Stimulated activated CD4-positive, alpha-beta T cell treated with anti-CD3 and anti-CD28 coated beads, Interleukin-1b, Interleukin-23, amount 100 ng/mL, for 1 hour (primary cell): ENCODE results near the gene LIN37.

Experiments used
- DNase-seq, 2 donors: peaks; one replicate each; pipeline ENCODE4 v3.0.0-alpha.2; 2020; ENCODE audit warnings: low read depth in 2 of 2

LIN37 gene

DNA sequence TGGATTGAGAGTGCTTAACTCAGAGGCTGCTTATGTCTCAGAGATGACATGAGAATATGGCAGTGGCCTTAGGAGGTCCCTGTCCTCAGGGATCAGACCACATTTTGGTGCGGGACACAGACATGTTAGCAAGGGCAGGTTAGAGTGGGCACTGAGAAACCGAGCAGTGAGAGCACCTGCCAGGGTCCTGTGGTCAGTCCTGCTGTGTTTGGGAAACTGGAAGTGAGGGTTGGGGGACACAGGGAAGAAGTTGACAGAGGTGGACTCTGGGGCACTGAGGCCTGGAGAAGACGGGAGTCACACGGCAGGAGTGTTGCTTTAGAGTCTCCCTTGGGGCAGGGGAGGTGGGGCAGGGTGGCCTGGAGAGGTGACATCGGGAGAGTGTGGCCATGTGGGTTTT, 13.5 kb upstream of the LIN37 start:
- DNase-seq, result no peak

DNA sequence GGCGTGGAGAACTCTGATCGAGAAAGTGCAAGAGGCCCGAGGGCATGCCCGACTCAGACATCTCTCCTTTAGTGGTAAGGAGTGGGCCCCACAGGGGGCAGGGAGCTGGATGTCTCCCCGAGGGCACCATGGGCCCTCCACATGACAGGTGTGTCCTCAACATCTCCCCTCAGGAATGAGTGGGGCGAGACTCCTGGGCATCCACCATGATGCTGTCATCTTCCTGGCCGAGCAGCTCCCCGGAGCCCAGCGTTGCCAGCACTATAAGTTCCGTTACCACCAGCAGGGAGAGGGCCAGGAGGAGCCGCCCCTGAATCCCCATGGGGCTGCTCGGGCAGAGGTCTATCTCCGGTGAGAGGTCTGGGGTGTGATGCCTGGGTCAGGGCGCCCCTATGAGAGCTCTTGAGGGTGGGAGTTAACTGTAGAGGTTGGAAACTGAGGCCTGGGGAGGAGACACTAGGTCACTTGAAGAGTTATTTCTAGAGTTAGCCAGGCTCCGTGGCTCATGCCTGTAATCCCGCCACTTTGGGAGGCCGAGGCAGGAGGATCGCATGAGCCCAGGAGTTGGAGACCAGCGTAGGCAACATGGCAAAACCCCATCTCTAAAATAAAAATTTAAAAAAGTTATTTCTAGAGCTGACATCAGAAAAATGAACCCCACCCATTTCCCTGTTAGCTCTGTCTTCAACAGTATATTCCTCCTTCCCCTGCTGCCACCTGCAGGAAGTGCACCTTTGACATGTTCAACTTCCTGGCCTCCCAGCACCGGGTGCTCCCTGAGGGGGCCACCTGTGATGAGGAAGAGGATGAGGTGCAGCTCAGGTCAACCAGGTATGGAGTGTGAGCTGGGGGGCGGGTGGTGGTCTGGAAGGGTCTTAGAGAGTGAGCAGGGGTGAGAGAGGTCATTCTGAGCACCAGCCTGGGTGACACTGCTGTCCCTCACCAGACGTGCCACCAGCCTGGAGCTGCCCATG, 11.2 kb upstream of the LIN37 start:
- no peak for DNase-seq

DNA sequence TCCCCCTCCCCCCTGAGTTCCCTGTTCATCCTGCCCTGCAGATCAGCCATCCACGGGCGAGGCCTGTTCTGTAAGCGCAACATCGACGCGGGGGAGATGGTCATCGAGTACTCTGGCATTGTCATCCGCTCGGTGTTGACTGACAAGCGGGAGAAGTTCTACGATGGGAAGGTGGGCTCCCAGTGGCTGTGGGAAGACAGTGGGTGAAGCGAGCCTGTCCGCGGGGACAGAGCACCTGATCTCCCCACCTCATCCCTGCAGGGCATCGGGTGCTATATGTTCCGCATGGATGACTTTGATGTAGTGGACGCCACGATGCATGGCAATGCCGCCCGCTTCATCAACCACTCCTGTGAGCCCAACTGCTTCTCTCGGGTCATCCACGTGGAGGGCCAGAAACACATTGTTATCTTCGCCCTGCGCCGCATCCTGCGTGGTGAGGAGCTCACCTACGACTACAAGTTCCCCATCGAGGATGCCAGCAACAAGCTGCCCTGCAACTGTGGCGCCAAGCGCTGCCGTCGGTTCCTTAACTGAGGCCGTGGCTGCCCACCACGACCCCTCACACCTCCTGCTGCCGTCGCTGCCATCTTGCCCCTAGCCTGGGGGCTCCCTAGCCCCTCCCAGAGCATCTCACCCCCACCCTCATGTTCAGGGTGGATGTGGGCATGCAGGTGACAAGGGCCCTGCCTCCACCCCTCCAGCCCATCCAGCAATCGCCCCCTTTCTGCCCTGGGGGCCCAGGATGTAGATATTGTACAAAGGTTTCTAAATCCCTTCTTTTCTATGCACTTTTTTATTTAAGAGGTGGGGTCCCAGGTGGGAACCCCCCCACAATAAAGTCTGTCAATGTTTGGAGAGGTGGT, 10.1 kb upstream of the LIN37 start:
- no peak for DNase-seq

DNA sequence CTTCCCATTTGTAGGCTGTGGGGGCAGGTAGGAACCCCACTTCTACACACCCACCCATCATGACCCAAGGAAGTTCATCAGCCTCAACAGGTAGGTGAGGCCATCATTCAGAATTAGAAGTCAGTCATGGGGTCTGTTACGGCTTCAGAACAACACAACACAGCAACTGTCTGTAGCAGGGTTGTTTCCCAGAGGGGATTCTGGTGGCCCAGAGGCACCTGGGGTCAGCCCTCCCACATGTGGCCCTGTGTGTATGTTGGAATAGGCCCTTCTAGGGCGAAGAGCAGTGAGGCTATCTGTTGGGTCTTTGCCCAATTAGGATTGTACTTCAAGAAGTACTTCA, 9.5 kb upstream of the LIN37 start:
- no peak for DNase-seq

DNA sequence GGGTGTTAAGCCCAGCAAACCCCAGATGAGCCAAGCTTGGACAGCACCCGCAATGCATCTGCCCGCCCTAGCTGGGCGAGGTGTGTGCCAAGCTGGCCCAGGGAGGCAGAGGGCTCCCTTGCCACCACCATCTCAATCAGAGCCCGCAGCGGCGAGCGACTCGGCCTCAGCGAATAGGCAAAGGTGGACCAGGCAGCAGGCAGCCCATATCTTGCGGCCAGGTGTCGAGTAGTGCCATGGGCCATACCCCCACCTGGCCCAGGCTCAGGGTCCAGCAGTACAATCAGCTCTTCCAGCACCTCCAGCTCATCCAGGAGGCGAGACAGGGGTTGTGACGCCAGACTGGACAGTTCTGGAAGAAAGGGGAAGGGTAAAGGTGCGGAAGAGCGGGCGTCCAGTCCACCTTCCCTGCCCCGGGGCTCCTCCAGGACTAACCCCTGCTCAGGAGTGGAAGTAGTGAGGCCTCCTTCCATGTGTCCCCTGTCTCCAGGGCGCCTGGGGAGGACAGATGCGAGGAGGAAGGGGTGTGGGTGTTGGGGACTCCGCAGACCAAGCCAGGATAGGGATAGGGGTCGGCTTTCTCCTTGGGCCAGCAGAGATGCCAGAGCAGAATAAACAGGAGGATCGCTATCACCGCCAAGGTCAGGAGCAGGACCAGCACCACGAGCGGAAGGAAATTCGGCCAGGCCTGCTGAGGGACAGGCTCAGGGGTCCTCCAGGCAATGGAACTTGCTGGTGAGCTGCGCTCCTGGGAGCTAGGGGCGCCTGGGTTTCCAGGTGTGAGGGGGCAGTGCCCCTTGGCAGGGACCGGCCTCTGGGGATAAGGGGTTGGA, 8.9 kb upstream of the LIN37 start:
- DNase-seq, result no peak

DNA sequence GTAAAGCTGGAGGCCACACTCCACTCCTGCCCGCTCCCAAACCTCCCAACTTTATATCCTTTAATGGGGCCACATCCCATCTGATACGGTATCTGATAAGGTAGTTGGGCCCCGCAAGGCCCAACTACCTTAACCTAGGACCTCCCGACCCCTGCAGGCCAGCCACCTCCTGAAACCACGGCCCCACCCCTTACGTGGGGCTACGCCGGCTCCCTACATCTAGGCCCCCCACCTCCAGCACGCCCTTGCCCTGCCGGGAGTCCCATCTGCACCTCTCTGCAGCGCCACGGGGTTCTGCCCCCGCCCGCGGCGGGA, 8.3 kb upstream of the LIN37 start:
- no peak for DNase-seq

DNA sequence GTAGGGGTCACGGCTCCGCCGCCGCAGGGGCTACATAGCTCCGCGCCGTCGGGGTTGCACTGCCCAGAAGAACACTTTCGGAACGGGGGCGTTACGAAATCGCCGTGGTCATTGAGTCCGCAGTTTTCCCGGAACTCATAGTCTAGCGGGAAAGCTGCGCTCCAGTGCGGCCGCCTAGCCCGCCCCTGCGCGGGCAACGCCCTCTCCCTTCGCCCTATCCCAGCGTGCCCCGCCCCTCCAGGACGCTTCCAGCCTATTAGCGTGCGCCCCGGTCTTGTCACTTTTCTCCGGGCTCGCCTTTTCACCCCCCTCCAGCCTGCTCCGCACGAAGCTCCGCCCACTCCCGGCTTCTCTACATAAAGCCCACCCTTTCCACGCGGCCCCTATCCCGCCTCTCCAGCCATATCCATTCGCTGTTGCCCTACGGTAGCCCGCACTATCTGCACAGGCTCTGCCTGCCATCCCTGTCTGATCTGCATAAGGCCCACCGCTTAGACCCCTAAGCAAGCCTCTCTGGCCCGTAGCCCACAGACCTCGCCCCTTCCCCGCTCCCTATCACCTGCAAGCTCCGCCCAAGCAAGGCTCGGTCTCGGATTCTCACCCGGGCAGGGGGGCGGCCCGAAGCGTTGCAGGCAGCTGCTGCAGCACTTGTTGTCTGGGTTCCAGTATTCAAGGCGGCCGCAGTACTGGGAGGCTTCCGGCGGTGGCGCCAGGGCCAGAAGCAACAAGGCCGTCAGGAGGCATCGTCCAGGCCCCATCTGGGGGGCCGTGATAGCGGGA, 7.8 kb upstream of the LIN37 start:
- peak; percentile 80 to 86 for DNase-seq

DNA sequence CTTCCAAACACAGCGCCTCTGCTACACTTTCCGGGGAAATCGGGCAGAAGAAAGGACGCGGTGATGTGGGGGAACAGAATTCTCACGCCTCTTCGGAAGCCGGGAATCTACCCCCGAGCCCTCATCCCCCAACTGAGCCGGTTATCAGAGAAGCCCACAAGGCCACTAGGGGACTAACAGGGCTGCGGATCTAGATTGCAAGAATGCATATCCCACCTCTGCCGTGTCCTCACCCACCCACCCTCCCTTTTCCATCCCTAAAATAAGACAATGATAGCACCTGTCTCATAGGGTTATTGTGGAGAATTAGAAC, 7.2 kb upstream of the LIN37 start:
- no peak for DNase-seq

DNA sequence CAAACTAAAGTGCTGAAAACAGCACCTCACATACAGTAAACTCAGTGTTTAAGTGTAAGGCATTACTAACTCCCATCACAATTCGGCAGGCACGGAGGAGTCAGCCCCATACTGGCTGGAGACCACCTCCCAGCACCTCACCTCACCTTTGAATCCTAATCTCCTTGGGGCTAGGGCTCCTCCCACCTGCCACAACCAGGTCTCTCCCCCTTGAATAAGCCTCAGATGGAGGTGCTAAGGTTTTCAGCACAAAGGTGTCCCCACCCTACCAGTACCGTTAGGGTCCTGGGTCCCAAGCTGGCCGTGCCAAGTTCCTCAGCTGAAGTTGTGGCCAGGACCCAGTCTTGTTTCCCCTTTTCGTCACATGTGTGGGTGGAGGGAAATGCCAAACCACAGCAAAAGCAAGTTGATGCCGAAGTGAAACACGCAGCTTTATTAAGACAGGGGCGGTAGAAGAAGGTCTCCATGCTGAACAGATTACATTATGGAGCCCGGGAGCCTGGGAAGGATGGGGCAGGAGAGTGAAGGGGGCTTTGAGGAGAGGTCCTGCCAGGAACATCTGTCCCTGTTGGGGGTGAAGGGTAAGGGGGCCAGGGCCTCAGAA, 6.2 kb upstream of the LIN37 start, which contains the start of gene IGFLR1:
Gene IGFLR1 (minus strand): TSS at position 332 of the 604 bp plus-strand sequence. CDS start 1,272 bp downstream, outside the sequence.
- DNase-seq, result peak in 1 of 2 donors; percentile 41

DNA sequence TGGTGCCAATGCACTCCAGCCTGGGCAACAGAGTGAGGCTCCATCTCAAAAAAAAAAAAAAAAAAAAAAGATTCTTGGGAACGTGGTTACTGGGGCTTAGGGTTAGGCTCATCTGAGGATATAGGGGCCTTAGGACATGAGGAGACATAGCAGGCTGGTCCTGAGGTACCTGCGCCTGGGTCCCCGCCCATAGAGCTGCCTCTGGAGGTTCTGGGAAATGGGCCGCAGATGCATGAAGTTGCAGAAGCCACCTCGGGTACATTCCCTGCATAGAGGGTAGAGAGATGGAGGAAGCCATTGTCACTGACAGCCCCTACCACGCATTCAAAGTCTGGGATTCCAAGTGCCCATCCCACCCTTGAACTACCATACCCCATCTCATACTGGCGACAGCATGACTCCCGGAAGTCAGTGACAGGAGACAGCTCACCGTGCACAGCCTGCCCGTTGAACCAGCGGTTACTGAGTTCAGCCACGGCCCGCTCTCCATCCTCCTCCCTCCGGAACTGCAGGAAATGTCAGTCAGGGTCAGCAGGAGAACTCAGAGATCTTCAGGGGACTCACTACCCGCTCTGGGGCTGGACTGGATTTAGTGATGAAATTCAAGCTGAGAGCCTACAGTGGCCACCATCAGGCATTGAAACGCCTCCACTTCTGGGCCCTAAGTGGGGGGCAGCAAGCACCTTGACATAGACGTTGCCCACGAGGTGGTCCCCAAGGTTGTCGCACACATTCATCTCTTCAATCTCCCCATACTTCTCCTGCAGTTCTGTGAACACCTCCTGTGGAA, 4.5 kb upstream of the LIN37 start:
- DNase-seq, result no peak

DNA sequence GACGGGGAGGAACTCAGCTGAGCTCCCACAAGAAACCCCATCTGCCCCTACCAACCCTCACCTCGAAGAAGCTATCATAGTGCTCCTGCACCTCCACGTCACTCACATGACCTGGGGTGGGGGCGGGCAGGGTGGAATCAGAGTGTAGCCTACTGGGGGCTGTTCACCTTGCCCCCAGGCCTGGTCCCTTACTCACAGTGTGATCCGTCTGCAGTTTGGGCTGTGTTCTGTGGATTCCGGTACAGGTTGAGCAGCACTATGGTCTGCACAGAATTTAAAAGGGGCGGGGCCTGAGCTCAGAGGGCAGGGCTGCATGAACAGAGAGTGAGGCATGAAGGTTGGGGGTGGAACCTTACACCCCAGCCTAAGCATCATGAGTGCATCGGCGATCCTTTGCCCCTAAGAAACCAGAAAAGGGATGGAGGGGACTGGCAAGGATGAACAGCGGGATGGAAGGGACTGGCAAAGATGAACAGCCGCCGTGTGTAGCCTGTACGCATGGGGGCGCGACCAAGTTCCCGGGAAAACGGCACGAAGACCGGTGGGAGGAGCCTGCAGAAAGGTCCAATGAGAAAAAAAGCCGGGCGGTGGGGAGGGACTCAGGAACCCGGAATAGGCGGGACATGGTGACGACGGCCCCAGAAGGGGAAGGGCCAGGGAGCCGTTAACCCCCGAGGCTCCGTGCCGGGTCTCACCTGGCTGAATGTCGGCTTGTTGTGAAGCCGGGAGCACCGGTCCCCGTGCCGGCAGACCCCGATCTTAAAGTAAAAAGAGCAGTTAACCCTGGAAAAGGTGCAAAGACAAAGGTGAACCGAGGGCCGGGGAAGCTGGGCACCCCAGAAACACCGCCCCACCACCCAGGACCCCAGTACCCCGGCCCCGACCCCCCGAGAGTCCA, 3.7 kb upstream of the LIN37 start:
- DNase-seq, result peak; percentile 79 to 83

DNA sequence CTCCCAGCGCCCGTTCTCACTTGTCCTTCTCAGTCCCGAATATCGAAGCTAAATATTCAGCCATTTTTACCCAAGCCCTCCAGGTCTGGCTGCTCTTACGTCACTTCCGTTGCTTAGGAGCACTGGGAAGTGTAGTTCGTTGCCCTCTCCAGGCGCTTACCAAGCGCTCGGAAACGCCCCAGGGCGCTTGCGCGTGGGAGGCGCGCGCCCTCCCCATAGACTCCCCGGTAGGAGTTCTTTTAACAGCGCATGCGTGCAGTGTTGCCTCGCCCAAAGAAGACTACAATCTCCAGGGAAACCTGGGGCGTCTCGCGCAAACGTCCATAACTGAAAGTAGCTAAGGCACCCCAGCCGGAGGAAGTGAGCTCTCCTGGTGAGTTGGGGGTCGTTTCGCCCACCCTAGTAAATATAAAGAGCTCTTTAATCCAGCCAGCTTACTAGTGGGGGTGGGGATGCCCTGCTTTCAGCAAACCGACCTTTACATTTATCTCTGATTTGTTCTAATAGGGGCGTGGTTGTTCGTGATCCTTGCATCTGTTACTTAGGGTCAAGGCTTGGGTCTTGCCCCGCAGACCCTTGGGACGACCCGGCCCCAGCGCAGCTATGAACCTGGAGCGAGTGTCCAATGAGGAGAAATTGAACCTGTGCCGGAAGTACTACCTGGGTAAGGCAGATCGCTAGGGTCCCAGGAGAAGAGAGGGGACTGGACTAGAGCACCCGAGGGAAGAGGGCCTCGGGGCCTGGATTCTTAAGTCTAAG, 2.9 kb upstream of the LIN37 start, which contains the start of the genes PSENEN and U2AF1L4:
Gene PSENEN (plus strand): TSS at position 324 of the 759 bp plus-strand sequence. CDS start 280 bp downstream, at position 604.
Gene U2AF1L4 (minus strand): TSS at position 91 of the 759 bp plus-strand sequence. CDS start 27 bp downstream, at position 64.
- DNase-seq, result peak; percentile 78 to 96

DNA sequence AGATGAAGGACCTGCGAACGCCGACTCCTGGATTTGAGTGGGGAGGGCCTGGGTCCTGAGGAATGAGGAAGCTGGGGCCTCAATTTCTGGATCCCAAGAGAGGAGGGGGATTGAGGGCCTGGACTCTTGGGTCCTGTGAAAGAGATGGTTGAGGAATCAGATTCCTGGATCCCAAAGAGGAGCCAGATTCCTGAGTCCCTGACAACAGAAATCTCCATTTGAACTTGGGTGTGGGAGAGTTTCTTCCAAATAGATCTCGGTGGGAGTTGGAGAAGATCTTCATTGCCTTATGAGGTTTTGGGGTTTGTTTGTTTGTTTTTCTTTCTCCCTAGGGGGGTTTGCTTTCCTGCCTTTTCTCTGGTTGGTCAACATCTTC, 2.3 kb upstream of the LIN37 start:
- DNase-seq, result no peak

DNA sequence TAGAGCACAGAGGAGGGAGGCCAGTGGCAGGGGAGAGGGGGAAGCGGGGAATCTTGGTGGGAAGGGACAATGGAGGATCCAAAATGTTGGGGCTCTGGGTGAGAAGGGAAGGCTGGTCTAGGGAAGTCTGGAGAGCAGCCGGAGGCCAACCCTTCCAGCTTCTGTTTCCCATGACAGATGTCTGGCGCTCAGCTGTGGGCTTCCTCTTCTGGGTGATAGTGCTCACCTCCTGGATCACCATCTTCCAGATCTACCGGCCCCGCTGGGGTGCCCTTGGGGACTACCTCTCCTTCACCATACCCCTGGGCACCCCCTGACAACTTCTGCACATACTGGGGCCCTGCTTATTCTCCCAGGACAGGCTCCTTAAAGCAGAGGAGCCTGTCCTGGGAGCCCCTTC, 1.8 kb upstream of the LIN37 start:
- DNase-seq, result no peak

DNA sequence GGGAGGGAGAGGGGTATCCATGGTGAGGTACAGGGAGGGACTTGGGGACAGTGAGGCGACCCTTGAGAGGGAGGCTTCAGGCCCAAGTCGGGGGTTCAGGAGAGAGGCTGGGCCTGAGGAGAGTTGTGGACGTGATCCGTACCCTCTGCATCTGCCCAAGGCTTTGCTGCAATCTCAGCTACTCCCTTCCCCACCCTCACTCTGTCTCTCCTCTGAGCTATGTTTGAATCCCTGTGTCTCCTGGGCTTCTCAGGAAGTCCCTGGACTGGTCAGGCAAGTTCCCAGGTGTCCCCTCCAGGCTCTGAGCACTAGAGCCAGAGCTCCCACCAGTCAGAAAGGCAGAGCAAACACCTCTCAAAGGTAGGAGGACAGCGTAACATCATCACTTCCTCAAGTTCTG, 1.8 kb downstream of the LIN37 start:
- DNase-seq, result no peak

DNA sequence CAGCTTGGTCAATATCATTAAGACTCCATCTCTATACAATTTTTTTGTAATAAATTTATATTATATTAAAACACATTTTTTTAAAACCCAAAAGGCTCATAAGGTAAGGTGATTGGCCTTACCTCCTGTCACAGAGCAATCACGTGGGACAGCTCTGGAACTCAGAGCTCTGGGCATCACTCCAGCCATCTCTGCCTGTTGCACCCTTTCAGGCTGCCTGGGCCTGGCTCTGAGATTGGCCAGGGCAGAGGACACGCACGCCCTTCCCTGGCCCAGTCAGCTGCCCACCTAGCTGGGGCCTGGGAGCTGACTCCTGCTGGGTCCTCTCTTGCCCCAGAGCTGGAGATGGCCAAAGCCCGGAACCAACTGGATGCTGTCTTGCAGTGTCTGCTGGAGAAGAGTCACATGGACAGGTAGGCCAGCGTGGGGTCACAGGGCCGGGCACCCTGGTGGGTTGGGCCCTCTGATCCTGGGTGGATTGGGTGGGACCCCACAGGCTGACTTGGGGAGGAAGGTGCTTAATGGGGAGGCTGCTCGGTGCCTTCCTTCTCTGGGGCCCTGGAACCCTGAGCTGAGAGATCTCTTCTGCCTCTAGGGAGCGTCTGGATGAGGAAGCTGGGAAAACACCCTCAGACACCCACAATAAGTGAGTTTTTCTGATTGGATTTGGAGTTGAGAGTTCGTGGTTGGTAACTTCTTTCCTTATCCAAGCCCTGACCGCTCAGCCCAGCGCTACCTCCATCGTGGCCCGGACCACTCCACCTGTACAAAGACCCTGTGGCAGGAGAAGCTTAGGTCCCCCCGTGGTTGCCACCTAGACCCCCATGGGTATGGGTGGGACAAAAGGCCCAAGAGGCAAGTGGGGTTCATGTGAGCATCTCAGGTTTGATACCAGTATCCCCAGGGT, 3.7 kb downstream of the LIN37 start:
- no peak for DNase-seq

DNA sequence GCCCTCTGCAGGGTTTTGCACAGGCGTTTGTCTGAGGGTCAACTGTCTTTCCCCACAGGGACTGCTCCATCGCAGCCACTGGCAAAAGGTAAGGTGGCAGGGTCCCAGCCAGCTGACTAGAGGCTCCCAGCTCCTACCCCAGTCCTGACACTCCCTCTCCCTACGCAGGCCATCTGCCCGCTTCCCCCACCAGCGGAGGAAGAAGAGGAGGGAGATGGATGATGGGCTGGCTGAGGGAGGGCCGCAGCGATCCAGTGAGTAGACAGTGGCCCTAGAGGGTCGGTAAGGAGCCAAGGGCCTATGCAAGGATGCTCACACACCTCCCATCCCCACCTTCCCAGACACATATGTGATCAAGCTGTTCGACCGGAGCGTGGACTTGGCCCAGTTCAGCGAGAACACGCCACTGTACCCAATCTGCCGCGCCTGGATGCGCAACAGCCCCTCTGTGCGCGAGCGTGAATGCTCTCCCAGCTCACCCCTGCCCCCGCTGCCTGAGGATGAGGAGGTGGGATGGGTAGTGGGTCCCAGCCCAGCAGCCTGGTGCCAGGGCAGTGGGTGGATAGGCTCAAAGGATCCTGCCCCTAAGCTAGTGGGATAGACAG, 4.5 kb downstream of the LIN37 start:
- no peak for DNase-seq
